Ureter (tissue), 1 donor: ENCODE measurements around the gene DPEP1. TPM values are rescaled to one million over a fixed set of nuclear protein-coding genes. Genes with fewer than 3 reads are reported as not detected.
"Not testable (repeated sequence)": the region's sequence is repeated elsewhere in the genome, so short reads cannot be mapped to it uniquely, and the experiment has no call there.

ENCODE experiments used
- DNase-seq: peaks from one replicate; pipeline ENCODE4 v3.0.0-alpha.2; 2020; ENCODE audit warnings: low spot score
- total RNA-seq: library from RNA; stranded (reverse); gene quantifications from one replicate; pipeline ENCODE4 v1.2.4, GENCODE V29; 2023
- donor health status: DM: yes; HTN: yes; CAD: no.

DPEP1 gene
- total RNA-seq, 1 donor from 2014 or later = 0.75 TPM

DNA sequence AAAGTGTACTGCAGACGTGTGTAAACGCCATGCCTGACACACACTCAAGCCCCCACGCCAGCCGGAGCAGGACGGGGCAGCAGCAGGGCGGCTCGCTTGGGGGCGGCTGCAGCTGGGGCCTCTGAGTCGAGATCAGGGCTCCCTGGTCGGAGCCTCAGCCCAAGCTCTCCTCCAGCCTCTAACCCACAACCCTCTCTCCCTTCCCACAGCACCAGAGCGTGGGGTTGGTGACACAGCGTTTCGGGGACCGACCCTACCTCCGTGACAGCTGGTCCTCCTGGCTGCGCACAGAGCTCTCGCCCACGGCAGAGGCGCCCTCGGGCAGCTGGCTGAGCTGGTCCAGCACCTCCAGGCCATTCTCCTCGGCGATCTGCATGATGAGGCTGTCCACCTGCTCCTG, 32.8 kb downstream of the DPEP1 start:
- DNase-seq = no peak

- no peak for DNase-seq
Observed at GRCh38 chr16:89646906-89647305, 33.5 kb downstream of the DPEP1 start.

DNA sequence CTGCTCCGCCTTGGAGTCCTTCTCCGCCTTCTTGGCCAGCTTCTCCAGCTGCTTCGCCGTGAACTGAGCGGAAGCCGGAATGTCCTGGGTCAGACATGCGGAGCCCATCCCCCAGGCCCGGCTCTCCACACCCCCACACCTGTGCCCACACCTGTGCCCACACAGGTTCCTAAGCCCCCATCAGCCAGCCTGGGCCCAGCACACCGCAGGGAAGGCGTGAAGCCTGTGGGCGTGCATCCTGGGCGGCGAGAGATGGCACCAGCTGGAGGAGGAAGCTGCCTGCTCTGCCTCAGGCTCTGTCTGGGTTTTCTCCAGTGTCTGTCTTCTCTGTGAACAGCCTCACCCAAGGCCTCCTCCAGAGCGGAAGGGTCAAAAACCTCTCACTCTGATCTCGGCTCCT, 38.1 kb downstream of the DPEP1 start:
- DNase-seq = no peak

DNA sequence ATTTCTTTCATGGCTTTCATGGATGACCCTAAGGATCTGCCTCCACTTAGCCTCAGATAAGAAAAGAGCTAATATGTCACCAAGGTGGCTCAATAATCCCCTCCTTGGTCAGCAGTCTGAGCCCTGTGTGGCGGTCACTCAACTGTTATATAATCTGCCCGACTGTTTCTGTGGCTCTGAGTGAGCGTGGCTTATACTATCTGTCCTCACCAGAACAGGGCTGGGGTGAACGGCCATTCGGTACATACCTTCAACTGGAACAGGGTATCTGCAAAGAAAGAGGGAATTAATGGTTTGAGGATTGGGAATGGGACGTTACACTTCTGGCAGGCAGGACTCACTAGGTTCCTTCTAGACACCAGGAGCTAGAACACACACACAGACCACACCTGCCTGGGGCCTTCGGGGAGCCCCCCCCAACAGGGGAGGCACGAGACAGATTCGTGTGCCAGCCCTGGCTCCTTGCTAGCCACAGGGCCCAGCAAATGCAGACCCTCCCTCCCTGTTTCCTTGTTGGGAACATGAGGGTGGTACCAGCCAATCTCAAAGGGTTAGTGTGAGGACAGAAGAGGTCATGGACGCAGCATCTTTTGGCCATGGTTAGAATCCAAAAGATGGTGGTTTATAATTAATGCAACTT, 40.3 kb downstream of the DPEP1 start:
- no peak for DNase-seq

- no peak for DNase-seq
Observed at GRCh38 chr16:89655062-89655643, 41.7 kb downstream of the DPEP1 start.

DNA sequence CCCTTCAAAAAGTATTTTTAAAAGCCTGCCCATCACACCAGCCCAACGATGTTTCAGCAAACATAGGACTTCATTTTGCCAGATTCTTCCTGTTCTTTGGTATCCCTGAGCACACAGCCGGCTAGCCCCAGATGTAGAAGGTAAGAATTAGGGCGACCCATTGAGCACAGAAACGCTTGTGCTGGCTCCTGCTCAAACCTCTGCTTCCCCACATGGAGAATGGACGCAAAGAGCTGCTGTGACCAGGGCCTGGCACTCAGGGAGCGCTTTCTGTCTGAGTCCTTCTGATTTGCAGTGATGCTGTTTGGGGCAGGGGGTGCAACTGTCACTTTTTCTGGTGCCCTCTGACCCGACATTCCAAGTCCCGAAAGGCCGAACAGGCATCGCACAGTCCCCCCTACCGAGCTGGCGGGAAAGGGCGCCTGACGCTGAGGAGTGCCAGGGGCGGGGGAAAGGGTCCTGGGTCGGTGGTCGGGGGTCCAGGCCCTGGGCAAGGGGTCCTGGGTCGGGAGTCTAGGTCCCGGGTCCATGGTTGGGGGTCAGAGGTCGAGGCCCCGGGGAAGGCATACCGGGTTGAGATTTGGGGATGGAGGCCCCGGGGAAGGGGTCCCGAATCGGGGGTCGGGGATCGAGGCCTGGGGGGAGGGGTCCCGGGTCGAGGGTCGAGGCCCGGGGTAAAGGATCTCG, 43.1 kb downstream of the DPEP1 start:
- DNase-seq = no peak

DNA sequence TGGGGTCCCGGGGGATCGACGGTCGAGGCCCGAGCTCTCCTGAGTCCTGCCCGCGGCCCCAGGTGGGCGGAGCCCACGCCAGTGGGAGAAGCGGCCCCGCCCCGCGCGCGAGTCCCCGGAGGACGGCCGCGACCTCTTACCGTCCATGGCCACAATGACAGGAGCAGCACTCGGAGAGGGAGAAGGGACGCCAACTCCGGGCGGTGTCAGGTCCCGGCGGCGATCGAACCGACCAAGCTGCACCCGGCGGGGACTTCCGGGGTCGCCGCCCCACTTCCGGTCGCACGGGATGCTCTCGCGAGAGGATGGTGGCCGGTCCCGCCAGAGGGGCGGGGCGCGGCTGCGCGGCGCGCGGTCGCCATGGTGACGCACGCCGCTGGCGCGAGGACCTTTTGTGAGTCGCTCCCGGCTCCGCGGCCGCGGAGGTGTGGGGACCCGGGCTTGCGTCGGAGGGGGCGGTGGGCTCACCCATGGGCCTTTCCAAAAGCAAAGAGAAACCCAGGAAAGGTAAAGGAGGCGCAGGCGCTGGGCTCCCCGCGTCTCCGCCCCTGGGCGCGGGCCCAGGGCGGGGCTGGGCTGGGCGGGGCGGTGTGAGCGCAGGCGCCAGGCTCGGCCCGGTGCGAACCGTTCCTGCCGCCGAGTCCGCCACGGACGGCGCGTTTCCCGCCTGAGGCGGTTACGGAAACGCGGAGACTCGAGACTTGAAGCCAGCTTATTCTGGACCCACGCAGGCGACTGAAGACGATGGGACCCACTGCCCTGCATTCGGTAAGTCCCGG, 44.2 kb downstream of the DPEP1 start, which contains the start of the genes CHMP1A and SPATA33:
CHMP1A (minus strand) TSS at position 267 of the 779 bp plus-strand sequence; CDS start at position 147, 120 bp downstream.
SPATA33 (plus strand) TSS at position 395 of the 779 bp plus-strand sequence; CDS start at position 471, 76 bp downstream.
- DNase-seq = peak; percentile 92

DNA sequence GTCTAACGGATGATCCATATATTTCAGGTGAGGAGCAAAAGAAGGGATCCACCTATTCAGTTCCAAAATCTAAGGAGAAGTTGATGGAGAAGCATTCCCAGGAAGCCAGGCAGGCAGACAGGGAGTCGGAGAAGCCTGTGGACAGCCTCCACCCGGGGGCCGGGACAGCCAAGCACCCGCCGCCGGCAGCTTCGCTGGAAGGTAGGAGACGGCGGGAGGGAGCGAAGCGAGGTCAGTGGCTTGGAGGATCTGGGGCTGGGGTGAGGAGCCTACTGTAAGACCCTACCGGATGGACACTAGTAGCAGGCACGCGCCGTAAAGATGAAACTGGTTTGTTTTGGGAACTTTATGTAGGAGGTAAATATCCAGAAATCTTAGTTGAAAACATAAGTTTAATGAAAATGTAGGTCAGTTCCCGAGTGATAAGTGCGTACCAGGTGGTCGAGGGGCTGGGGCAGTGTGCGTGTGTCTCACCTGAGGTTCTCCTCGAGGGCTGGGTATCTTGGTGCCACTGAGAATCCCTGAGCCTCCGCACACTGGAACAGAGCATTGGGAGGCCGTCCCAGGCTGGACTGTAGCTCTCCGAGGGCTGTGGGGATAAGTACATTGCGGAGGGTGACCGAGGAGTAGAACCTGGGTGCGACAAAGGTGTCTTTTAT, 44.9 kb downstream of the DPEP1 start:
- DNase-seq = no peak

DNA sequence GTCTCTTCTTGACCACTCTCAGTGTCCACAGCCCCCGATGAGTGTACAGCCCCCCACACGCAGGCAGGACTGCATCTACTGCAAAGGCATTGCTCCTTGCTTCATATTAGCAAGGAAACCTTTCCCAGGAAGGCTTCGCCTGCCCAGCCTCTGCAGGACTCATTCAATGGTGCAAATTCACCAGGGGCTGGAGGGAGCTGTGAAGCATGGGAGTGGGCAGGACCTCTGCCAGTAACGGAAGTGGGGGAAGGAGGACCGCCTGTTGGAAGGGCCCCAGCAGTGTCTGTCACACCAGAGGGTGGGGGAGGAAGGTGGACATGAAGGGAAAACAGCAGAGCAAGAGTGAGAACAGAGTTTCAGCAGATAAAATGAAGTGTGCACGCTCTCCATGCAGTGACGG, 46.7 kb downstream of the DPEP1 start:
- DNase-seq = no peak

- DNase-seq = no peak
Observed at GRCh38 chr16:89661215-89661614, 47.8 kb downstream of the DPEP1 start.

- DNase-seq = not testable (repeated sequence)
Observed at GRCh38 chr16:89664238-89664637, 50.8 kb downstream of the DPEP1 start.

- not testable (repeated sequence) for DNase-seq
Observed at GRCh38 chr16:89667000-89667399, 53.6 kb downstream of the DPEP1 start.

GRCh38 chr16:89667633-89668032, 54.2 kb downstream of the DPEP1 start:
- no peak for DNase-seq

DNA sequence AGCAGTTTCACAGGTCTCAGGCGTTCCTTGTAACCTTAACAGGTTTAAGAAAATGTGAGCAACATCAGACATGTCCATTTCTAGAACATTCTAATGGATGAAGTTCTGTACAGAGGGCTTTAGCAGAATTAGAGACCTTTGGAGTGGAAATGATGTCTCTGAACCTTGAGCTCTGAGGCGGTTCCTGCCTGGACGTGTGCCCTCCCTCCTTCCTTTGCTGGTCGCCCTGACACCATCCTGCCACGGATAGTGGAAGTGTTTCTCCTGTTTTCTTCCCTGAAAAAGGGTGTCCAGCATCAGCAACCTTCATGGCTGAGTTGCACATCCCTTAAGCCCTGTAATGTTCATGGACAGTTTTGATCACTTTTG, 55.3 kb downstream of the DPEP1 start:
- DNase-seq = no peak

DNA sequence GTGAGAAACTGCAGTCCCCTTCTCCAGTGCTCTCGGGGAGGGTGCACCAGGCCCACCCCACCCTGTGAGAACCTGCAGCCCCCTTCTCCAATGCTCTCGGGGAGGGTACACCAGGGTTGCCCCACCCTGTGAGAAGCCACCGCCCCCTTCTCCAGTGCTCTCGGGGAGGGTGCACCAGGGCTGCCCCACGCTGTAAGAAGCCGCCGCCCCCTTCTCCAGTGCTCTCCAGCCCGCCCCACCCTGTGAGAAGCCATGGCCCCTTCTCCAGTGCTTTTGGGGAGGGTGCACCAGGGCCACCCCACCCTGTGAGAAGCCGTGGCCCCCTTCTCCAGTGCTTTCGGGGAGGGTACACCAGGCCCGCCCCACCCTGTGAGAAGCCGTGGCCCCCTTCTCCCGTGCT, 56.3 kb downstream of the DPEP1 start:
- no peak for DNase-seq

- no peak for DNase-seq
Observed at GRCh38 chr16:89670496-89671431, 57.3 kb downstream of the DPEP1 start.

DNA sequence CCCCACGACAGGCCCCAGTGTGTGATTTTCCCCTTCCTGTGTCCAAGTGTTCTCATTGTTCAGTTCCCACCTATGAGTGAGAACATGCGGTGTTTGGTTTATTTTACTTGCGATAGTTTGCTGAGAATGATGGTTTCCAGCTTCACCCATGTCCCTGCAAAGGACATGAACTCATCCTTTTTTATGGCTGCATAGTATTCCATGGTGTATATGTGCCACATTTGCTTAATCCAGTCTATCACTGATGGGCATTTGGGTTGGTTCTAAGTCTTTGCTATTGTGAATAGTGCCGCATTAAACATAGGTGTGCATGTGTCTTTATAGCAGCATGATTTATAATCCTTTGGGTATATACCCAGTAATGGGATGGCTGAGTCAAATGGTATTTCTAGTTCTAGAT, 58.1 kb downstream of the DPEP1 start:
- not testable (repeated sequence) for DNase-seq

DNA sequence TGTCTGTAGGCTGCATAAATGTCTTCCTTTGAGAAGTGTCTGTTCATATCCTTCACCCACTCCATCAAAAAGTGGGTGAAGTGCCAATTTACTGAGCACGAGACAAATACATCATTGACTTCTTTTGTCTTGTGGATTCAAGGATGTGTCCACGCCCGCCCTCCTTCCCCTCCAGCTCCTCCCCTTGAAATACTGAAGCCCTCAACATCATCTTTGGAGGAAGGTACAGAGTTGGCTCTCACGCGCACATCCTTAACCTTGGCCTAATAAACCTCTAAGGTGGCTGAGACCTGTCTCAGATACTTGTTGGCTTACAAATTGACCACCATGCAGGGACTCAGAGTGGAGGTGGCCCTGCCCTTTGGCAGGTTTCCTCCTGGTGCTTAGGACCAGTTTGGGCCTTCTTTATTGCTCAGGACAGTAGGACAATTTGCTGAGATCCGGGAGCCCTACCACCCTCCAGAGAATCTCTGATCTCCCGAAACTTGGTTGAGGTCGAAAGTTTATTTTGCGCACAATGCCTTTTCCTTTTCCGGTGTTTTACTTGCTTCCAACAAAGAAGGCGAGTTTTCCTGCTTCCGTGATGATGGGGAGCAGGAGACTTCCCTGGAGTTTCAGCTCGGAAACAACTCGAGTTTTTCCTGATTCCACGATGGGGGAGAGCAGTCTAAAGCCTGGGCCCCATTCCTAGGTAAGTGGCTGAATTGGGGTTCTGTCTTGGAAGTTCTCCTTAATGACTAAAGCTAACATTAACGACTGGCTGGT, 58.9 kb downstream of the DPEP1 start:
- DNase-seq = no peak

GRCh38 chr16:89678258-89678657, 64.8 kb downstream of the DPEP1 start:
- no peak for DNase-seq

DNA sequence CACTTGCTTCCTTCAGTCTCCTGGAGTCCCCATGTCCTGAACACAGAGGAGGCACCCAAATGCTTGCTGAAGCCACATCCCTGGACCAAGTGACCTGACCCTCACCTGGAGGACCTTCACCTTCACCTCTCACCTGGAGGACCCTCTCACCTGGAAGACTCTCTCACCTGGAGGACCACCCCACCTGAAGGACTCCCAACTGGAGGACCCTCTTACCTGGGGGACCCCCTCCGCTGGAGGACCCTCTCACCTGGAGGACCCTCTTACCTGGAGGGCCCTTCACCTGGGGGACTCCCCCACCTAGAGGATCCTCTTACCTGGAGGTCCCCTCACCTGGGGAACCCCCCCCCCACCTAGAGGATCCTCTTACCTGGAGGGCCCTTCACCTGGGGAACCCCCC, 72.5 kb downstream of the DPEP1 start:
- no peak for DNase-seq
